Lower lobe of right lung (tissue), 2 donors: ENCODE data around the gene ASB18. TPM values are rescaled to one million over a fixed set of nuclear protein-coding genes. Genes with fewer than 3 reads are reported as not detected.

Source experiments
- ATAC-seq, 2 donors: fragments of 200-7000 bp; cut with Tn5 transposase; one replicate each; pipeline ENCODE4 v1.9.1; 2020 to 2022; ENCODE audit warnings: mild to moderate bottlenecking in 2 of 2, moderate library complexity in 2 of 2
- DNase-seq: peaks from one replicate; pipeline ENCODE4 v3.0.0-alpha.2; 2020
- H3K27ac ChIP-seq: fragments of 200-600 bp; one replicate; pipeline ENCODE4 v1.8.0; 2022
- H3K27me3 ChIP-seq: fragments of 200-600 bp; one replicate; pipeline ENCODE4 v1.8.0; 2022; ENCODE audit warnings: low read depth
- H3K36me3 ChIP-seq: fragments of 200-600 bp; one replicate; pipeline ENCODE4 v1.8.0; 2022; ENCODE audit warnings: mild to moderate bottlenecking
- H3K4me1 ChIP-seq: fragments of 200-600 bp; one replicate; pipeline ENCODE4 v1.8.0; 2022
- H3K4me3 ChIP-seq: fragments of 200-600 bp; one replicate; pipeline ENCODE4 v1.8.0; 2022; ENCODE audit warnings: mild to moderate bottlenecking
- H3K9me3 ChIP-seq: fragments of 200-600 bp; one replicate; pipeline ENCODE4 v1.8.0; 2022
- intact Hi-C: fragments of 100-400 bp; cut with DNase I; formaldehyde crosslinking; loops from one replicate; pipeline ENCODE4 v1.11.0; 2022
- total RNA-seq: library from RNA; stranded (reverse); fragmentation: NEBNext Ultra II Directional; extraction: Animal tissue kit (Norgen Biotek cat#: 25700); gene quantifications from one replicate; pipeline ENCODE4 v1.2.1, GENCODE V29; 2021
- TF ChIP-seq, protein P1 (sequence below): fragments of 200-600 bp; IDR thresholded peaks from one replicate; pipeline ENCODE4 v1.8.0; 2022; ENCODE audit warnings: antibody characterized with exemption, mild to moderate bottlenecking
- donor health status: DM: no; HTN: yes; CAD: no; lungs with severe emphysema.

Gene ASB18
- total RNA-seq, 1 donor from 2014 or later, result not detected

DNA sequence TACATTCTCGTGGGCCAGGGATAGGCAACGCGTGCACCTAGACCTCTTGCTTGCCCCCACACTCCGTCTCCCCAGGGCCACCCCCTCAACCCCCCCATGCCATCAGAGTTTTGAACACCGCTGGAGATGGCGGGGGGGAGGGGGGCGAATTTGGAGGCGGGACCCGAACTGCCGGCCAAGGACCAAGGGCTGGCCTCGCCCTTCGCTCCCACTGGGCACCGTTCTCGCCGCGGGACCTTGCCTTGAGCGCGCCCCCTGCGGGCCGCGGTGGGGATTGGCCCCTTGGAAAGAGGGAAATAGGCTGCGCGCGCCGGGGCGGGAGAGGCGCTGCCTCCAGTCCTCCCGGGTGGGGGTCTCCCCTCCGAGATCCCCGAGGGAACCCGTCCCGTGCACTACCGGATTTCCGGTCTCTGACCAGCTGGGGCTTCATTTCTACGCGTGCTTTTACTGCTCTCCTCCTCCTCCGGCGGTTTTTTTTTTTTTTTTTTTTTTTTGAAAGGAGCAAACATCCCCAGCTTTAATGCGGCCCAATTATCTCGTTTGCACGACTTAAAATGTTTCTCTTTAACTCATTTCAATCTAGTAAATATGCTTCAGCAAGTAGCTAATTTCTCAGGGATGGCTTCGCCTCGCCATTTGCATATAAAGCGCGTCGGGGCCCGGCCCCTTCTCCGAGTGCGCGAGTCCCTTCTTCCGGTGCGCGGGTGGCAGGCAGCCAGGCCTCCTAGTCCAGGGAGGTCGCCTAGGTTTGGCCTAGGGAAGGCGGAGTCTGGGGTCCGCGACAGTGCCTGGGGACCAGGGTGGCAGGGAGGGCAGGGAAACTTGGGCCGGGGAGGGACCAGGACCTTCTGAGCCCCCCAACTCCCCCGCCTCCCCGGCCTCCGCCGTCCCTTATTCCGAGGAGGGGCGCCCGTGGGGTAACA lies 86.0 kb downstream of the ASB18 start:
- Histone ChIP-seq H3K36me3 (no peaks in the 10 kb centered on the region), H3K4me3 (peak overlapping the region; percentile 34), H3K9me3 (no peaks in the 10 kb centered on the region), H3K27ac (no peak overlapping the region), H3K27me3 (peaks cover 81% of the 10 kb centered on the region), H3K4me1 (peaks cover 19% of the 10 kb centered on the region)
- DNase-seq, result no peak
- intact Hi-C loops, result loop anchor here (10.0 kb wide), 1 partner anchor 393 kb away; no protein-coding TSS in a partner anchor
- TF ChIP-seq, protein P1, sequence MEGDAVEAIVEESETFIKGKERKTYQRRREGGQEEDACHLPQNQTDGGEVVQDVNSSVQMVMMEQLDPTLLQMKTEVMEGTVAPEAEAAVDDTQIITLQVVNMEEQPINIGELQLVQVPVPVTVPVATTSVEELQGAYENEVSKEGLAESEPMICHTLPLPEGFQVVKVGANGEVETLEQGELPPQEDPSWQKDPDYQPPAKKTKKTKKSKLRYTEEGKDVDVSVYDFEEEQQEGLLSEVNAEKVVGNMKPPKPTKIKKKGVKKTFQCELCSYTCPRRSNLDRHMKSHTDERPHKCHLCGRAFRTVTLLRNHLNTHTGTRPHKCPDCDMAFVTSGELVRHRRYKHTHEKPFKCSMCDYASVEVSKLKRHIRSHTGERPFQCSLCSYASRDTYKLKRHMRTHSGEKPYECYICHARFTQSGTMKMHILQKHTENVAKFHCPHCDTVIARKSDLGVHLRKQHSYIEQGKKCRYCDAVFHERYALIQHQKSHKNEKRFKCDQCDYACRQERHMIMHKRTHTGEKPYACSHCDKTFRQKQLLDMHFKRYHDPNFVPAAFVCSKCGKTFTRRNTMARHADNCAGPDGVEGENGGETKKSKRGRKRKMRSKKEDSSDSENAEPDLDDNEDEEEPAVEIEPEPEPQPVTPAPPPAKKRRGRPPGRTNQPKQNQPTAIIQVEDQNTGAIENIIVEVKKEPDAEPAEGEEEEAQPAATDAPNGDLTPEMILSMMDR, result peak; percentile 69
- ATAC-seq, result peak; percentile 73 to 78

DNA sequence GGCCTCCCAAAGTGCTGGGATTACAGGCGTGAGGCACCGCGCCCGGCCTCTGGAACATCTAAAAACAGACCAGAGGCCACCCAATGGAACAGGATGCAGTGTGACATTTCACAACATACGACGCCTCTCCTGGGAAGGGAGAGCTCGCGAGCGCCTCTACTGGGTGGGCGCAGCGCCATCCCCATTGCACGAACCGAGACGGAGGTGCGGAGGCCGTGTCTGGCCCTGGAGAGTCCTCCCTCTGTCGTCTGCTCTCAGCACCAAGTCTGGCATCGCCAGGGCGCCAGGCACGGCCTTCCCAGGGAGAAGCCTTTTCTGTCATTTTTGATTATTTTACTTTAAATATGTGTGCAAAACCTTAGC lies 86.6 kb downstream of the ASB18 start:
- ATAC-seq (peak; percentile 49 to 52), DNase-seq (no peak)
- Histone ChIP-seq H3K4me1 (peaks cover 19% of the 10 kb centered on the region), H3K27ac (no peak overlapping the region), H3K9me3 (no peaks in the 10 kb centered on the region), H3K36me3 (no peaks in the 10 kb centered on the region), H3K4me3 (no peak overlapping the region), H3K27me3 (peaks cover 87% of the 10 kb centered on the region)
- TF ChIP-seq, protein P1, result no peak
- intact Hi-C loops, result loop anchor here (10.0 kb wide), 1 partner anchor 393 kb away; no protein-coding TSS in a partner anchor

DNA sequence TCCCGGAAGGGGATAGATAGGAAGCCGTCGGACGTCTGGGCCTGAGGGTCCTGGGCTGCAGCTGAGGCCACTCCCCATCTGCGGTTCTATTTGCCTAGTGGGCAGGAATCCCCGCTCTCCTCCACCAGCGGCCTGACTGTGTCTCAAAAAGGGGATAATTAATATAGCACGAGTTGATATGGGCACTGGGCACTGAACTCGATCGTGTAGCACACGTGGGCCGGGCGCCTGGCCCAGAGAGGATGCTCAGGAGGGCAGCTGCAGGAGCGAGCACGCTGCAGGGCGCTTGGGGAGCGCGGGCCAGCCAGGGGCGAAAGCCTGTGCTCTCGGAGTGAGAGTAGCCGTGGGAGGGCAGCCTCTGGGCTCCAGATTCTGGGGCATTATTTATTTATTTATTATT lies 87.3 kb downstream of the ASB18 start:
- ATAC-seq (no peak), DNase-seq (no peak)
- Histone ChIP-seq H3K27ac (no peak overlapping the region), H3K9me3 (no peaks in the 10 kb centered on the region), H3K27me3 (peaks cover 94% of the 10 kb centered on the region), H3K36me3 (no peaks in the 10 kb centered on the region), H3K4me3 (no peak overlapping the region), H3K4me1 (peaks cover 19% of the 10 kb centered on the region)
- intact Hi-C loops, result loop anchor here (10.0 kb wide), 1 partner anchor 392 kb away; no protein-coding TSS in a partner anchor
- TF ChIP-seq, protein P1, result no peak

DNA sequence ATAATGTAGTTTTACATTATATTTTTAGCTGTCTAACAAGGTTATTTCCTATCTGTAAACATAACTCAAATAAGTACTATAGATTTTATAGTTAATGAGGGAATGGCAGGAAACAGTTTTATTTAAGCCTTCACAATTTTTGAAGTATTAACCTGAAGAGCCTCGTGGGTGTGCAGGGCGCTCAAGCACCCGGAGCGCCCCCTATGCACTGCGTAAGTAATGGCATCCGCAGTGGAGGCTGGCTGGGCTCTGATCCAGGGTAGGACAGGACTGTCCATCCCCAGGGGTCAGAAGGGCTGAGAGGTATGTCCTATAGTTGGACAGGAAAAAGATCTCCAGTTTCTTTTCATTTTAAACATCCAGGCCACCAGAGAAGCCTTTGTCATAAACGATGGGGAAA lies 87.8 kb downstream of the ASB18 start:
- no peak for DNase-seq
- Histone ChIP-seq H3K36me3 (no peaks in the 10 kb centered on the region), H3K9me3 (no peaks in the 10 kb centered on the region), H3K4me1 (peaks cover 19% of the 10 kb centered on the region), H3K27me3 (peaks cover 94% of the 10 kb centered on the region), H3K27ac (no peak overlapping the region), H3K4me3 (no peak overlapping the region)
- peak; percentile 49 to 51 for ATAC-seq
- TF ChIP-seq, protein P1, result peak; percentile 45
- intact Hi-C loops, result loop anchor here (10.0 kb wide), 1 partner anchor 392 kb away; no protein-coding TSS in a partner anchor

DNA sequence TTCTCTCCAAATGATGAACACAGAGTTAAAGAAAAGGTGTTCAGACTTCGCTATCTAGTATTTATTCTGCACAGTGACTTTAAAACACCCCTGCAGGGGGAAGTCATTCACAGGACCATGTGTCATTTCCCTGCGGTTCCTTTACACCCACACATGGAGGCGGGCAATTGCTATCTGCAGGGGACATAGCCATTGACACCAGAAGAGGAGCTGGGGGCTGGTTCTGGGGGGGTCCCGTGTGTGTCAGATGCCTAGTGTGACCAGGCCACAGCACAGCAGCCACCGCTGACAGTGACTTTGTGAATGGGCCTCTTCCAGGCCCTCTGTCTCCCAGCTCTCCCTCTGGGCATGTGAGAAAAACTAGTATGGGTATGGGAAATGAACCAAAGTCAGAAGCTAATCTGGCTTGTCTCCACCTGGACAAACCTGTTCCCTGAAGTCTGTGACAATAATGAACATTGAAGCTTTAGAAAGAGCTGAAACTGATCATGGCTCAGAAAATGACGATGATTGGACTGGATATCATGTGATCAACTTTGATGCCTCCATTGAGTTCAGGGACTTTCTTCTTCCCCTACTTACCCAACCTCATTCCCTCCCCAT lies 88.6 kb downstream of the ASB18 start:
- DNase-seq (no peak), ATAC-seq (peak in 1 of 2 donors; percentile 20)
- H3K9me3 ChIP-seq, result no peaks in the 10 kb centered on the region
- H3K36me3 ChIP-seq, result no peaks in the 10 kb centered on the region
- H3K27ac ChIP-seq, result no peak overlapping the region
- intact Hi-C loops, result loop anchor here (10.0 kb wide), 1 partner anchor 391 kb away; no protein-coding TSS in a partner anchor
- peaks cover 19% of the 10 kb centered on the region for H3K4me1 ChIP-seq
- peaks cover 94% of the 10 kb centered on the region for H3K27me3 ChIP-seq
- TF ChIP-seq, protein P1, result no peak
- H3K4me3 ChIP-seq, result no peak overlapping the region
